Measurements from ENCODE around the gene STRIP1. TPM values are rescaled to one million over a fixed set of nuclear protein-coding genes. Genes with fewer than 3 reads are reported as not detected.

The STRIP1 gene
- total and polyA plus RNA-seq, 2 of the 8 experiments (the other 6 are each of a cell fraction or from before 2014, with no cell fraction given) = 21.3 to 45.6 TPM

DNA sequence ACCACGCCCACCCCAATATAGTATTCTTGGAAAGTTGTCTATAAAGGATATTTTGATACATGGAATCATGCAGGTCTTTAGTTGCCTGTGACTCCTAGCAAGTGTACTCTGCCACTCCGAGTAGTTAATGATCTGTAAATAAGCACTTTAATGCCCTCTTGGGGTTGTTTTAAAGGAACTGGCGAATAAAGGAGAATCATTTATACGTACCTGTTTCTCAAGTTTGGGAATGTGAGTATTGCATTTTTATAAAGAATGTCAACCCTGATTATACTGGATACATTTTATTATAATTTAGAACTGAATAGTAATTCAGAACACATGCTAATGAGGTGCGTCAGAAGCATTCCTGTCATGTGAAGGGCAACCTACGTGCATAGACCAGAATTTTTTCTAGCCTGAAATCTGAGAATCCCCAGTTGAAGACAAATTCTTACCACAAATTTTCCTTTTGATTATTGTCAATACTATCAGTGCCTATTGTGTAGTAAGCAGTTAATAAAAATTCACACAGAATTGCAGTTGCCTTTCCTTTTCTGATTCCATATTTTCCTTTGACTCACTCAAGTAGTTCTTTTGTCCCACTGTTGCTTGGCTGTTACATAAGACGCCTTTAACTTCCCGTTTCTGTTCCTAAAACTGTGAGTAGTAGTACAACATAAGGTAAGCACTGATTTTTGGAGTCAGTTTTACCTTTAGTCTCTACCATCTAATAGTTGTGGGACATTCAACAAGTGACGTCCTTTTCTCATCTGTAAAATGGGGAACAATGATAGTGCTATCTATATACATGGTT is 44.7 kb upstream of the STRIP1 start (continued):
- TF ChIP-seq, protein P1, sequence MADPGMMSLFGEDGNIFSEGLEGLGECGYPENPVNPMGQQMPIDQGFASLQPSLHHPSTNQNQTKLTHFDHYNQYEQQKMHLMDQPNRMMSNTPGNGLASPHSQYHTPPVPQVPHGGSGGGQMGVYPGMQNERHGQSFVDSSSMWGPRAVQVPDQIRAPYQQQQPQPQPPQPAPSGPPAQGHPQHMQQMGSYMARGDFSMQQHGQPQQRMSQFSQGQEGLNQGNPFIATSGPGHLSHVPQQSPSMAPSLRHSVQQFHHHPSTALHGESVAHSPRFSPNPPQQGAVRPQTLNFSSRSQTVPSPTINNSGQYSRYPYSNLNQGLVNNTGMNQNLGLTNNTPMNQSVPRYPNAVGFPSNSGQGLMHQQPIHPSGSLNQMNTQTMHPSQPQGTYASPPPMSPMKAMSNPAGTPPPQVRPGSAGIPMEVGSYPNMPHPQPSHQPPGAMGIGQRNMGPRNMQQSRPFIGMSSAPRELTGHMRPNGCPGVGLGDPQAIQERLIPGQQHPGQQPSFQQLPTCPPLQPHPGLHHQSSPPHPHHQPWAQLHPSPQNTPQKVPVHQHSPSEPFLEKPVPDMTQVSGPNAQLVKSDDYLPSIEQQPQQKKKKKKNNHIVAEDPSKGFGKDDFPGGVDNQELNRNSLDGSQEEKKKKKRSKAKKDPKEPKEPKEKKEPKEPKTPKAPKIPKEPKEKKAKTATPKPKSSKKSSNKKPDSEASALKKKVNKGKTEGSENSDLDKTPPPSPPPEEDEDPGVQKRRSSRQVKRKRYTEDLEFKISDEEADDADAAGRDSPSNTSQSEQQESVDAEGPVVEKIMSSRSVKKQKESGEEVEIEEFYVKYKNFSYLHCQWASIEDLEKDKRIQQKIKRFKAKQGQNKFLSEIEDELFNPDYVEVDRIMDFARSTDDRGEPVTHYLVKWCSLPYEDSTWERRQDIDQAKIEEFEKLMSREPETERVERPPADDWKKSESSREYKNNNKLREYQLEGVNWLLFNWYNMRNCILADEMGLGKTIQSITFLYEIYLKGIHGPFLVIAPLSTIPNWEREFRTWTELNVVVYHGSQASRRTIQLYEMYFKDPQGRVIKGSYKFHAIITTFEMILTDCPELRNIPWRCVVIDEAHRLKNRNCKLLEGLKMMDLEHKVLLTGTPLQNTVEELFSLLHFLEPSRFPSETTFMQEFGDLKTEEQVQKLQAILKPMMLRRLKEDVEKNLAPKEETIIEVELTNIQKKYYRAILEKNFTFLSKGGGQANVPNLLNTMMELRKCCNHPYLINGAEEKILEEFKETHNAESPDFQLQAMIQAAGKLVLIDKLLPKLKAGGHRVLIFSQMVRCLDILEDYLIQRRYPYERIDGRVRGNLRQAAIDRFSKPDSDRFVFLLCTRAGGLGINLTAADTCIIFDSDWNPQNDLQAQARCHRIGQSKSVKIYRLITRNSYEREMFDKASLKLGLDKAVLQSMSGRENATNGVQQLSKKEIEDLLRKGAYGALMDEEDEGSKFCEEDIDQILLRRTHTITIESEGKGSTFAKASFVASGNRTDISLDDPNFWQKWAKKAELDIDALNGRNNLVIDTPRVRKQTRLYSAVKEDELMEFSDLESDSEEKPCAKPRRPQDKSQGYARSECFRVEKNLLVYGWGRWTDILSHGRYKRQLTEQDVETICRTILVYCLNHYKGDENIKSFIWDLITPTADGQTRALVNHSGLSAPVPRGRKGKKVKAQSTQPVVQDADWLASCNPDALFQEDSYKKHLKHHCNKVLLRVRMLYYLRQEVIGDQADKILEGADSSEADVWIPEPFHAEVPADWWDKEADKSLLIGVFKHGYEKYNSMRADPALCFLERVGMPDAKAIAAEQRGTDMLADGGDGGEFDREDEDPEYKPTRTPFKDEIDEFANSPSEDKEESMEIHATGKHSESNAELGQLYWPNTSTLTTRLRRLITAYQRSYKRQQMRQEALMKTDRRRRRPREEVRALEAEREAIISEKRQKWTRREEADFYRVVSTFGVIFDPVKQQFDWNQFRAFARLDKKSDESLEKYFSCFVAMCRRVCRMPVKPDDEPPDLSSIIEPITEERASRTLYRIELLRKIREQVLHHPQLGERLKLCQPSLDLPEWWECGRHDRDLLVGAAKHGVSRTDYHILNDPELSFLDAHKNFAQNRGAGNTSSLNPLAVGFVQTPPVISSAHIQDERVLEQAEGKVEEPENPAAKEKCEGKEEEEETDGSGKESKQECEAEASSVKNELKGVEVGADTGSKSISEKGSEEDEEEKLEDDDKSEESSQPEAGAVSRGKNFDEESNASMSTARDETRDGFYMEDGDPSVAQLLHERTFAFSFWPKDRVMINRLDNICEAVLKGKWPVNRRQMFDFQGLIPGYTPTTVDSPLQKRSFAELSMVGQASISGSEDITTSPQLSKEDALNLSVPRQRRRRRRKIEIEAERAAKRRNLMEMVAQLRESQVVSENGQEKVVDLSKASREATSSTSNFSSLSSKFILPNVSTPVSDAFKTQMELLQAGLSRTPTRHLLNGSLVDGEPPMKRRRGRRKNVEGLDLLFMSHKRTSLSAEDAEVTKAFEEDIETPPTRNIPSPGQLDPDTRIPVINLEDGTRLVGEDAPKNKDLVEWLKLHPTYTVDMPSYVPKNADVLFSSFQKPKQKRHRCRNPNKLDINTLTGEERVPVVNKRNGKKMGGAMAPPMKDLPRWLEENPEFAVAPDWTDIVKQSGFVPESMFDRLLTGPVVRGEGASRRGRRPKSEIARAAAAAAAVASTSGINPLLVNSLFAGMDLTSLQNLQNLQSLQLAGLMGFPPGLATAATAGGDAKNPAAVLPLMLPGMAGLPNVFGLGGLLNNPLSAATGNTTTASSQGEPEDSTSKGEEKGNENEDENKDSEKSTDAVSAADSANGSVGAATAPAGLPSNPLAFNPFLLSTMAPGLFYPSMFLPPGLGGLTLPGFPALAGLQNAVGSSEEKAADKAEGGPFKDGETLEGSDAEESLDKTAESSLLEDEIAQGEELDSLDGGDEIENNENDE (IDR thresholded peaks at IDR 0.05; ENCODE audit: insufficient replicate concordance, low read length) = no peak
- TF ChIP-seq TAF1 (IDR thresholded peaks at IDR 0.05; ENCODE audit: low read depth, low read length) = no peak
- TF ChIP-seq RXRA (IDR thresholded peaks at IDR 0.05; ENCODE audit: insufficient read depth, low read depth, low read length) = no peak
- no peak for TF ChIP-seq TBP (IDR thresholded peaks at IDR 0.05; ENCODE audit: low read depth, low read length)
- TF ChIP-seq CHD2 (IDR thresholded peaks at IDR 0.05; ENCODE audit: low read length) = no peak
- no peak for TF ChIP-seq SAP30 (IDR thresholded peaks at IDR 0.05; ENCODE audit: insufficient read depth, insufficient replicate concordance, low read length)
- no peak for TF ChIP-seq FOSL1 (IDR thresholded peaks at IDR 0.05; ENCODE audit: insufficient read depth, low read depth, low read length)
